Measurements from ENCODE around the gene RUVBL2. TPM values are rescaled to one million over a fixed set of nuclear protein-coding genes. Genes with fewer than 3 reads are reported as not detected.

Gene RUVBL2
- total RNA-seq, 2 donors from 2014 or later, result 54.1 to 151 TPM

DNA sequence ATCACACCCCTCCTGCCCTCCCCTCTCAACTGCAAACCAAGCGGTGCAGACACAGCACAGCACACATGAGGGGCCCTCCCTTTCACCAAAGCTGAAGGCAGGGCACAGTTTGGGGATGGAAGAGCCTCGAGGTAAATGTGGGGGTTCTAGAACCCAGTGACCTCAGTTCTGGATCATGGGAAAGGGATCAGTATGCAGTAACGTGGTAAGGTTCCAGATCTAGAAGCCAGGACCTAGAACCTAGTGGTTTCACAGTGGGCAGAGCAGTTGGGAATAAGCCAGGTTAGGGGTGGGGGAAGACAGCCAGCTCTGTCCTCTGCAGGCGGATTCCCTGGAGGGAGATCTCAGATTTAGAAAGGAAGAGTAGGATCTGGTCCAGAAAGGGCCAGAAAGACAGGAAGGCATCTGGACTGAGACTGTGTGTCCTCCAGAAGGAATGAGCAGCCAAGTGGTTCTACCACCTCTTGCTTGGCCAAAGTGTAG lies 25.5 kb upstream of the RUVBL2 start:
- H3K27ac ChIP-seq, result peak overlapping the region; percentile 76
- TF ChIP-seq, protein P1, sequence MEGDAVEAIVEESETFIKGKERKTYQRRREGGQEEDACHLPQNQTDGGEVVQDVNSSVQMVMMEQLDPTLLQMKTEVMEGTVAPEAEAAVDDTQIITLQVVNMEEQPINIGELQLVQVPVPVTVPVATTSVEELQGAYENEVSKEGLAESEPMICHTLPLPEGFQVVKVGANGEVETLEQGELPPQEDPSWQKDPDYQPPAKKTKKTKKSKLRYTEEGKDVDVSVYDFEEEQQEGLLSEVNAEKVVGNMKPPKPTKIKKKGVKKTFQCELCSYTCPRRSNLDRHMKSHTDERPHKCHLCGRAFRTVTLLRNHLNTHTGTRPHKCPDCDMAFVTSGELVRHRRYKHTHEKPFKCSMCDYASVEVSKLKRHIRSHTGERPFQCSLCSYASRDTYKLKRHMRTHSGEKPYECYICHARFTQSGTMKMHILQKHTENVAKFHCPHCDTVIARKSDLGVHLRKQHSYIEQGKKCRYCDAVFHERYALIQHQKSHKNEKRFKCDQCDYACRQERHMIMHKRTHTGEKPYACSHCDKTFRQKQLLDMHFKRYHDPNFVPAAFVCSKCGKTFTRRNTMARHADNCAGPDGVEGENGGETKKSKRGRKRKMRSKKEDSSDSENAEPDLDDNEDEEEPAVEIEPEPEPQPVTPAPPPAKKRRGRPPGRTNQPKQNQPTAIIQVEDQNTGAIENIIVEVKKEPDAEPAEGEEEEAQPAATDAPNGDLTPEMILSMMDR (IDR thresholded peaks at IDR 0.05), result no peak
- H3K27me3 ChIP-seq, result no peaks in the 10 kb centered on the region
- DNase-seq, result no peak
- intact Hi-C loops (cut with DNase I), result loop anchor here (5.0 to 10.0 kb wide), 2 partner anchors 93 to 171 kb away; partner anchors contain the start of gene PPP1R15A
- H3K4me1 ChIP-seq, result no peaks in the 10 kb centered on the region
- no peak overlapping the region for H3K9ac ChIP-seq (ENCODE audit: low read depth in 2 of 2, low read length in 2 of 2)
- H3K36me3 ChIP-seq, result no peaks in the 10 kb centered on the region
- no peak overlapping the region for H3K4me3 ChIP-seq
- H3K9me3 ChIP-seq, result no peaks in the 10 kb centered on the region

DNA sequence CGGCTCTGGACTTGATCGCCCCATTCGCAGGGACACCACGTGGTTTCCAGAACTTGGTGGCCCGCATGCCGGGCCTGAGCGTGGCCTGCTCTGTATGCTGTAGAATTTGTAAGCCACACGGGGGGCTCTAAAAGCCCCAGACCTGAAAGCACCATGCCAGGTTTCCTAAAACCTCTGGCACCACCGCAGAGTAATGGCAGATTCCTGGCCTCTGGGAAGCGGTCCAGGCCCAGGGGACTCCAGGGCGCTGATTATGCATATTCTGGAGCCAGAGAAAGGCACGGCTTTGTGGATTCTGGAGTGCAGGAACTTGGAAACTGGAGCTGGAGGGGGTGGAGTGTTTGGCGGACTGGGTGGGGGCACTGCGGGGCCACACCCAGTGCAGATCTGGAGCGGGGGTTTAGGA lies 24.9 kb upstream of the RUVBL2 start:
- H3K9ac ChIP-seq (ENCODE audit: low read depth in 2 of 2, low read length in 2 of 2), result no peak overlapping the region
- H3K27me3 ChIP-seq, result no peaks in the 10 kb centered on the region
- DNase-seq, result no peak
- TF ChIP-seq, protein P1 (IDR thresholded peaks at IDR 0.05), result no peak
- no peaks in the 10 kb centered on the region for H3K4me1 ChIP-seq
- no peak overlapping the region for H3K27ac ChIP-seq
- H3K4me3 ChIP-seq, result no peak overlapping the region
- no peaks in the 10 kb centered on the region for H3K9me3 ChIP-seq
- intact Hi-C loops (cut with DNase I), result loop anchor here (5.0 to 10.0 kb wide), 2 partner anchors 94 to 172 kb away; partner anchors contain the start of gene PPP1R15A
- no peaks in the 10 kb centered on the region for H3K36me3 ChIP-seq

DNA sequence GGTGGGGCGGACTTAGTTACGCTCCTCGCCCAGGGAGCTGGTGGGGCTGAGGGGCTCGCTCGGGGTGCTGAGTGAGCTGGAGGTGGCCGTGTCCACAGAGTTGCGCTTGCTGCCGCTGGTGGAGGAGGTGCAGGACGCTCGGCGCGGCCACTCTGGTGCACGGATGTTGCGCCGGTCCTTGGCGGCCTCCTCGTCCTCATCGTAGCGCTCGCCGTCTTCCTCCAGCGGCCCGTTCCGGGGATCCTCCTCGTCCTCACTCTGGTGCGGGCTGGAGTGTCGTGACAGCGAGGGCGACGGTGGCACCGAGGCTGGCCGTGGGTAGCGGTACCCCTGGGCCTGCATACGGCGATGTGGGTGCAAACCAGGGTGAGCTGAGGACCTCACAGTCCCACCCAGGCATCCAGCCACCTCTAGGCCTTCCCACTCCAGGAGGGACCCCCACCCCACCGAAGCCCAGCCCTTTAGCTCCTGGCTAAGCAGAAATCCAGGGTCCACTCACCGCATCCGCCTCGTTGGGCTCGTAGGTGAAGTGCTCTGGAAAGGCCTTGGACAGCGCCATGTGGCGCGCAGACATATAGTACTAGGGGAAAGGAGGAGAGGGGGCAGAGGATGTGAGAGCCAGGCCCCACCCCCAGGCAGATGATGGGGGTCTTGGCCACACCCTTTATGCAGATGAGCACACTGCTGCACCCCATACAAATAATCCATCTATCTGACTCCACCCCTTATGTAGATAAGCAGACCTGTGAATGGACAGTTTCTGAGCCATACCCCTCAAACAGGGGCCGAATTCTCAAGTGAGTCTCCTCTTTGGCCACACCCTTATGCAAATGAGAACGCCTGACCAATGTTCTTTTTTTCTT lies 24.2 kb upstream of the RUVBL2 start:
- H3K9ac ChIP-seq (ENCODE audit: low read depth in 2 of 2, low read length in 2 of 2), result no peak overlapping the region
- intact Hi-C loops (cut with DNase I), result loop anchor here (2.0 to 10.0 kb wide), 3 partner anchors 95 to 172 kb away; partner anchors contain the start of gene PPP1R15A
- H3K27ac ChIP-seq, result no peak overlapping the region
- no peak overlapping the region for H3K4me3 ChIP-seq
- no peak for DNase-seq
- H3K9me3 ChIP-seq, result no peaks in the 10 kb centered on the region
- H3K36me3 ChIP-seq, result no peaks in the 10 kb centered on the region
- H3K27me3 ChIP-seq, result no peaks in the 10 kb centered on the region
- H3K4me1 ChIP-seq, result no peaks in the 10 kb centered on the region
- TF ChIP-seq, protein P1 (IDR thresholded peaks at IDR 0.05), result no peak

DNA sequence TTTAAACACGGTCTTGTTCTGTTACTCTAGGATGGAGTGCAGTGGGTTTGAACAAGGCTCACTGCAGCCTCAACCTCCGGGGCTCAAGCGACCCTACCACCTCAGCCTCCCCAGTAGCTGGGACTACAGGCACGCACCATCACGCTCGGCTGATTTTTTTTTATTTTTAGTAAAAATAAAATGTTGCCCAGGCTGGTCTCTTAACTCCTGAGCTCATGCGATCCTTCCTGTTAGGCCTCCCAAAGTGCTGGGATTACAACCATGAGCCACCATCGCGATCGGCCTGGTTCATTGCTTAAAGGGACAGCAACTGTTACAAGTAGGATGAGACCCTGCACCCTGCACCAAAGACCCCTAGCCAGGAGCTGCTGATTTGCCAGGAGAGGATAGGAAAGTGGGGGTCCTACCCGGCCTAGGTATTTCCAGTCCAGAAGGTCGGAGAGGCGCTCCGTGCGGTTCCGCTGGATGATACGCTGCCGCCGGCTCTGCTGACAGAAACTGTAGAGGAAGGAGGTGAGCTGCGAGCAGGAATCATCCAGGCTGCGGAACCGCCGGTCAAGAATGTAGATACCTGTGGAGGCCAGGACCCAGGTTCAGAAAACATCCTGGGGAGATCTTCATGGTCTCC lies 23.4 kb upstream of the RUVBL2 start:
- H3K27ac ChIP-seq, result no peak overlapping the region
- intact Hi-C loops (cut with DNase I), result loop anchor here (2.0 kb wide), 1 partner anchor 127 kb away; no protein-coding TSS in a partner anchor
- H3K27me3 ChIP-seq, result no peaks in the 10 kb centered on the region

DNA sequence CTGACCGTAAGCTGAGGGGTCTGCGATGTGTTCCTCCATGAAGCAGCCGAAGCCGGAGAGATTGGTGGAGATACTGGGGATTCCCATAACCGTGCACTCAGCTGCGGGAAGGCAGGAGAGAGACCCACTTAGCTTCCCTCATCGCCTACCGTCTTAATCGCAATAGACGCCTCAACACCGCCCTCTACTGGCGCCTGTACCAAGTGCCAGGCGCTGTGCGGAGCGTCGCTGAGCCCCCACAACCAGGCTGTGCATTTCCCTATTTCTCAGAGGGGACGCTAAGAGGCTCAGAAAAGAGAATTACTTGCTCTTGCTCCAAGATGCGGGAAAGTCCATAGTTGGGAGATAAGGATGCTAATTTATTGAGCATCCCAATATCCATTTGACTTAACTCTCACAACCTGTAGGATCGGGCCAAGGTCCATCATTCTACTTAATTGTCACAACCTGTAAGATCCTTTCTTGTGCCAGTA lies 22.7 kb upstream of the RUVBL2 start:
- Histone ChIP-seq H3K27me3 (no peaks in the 10 kb centered on the region), H3K4me3 (no peak overlapping the region), H3K9ac (ENCODE audit: low read depth in 2 of 2, low read length in 2 of 2) (peak overlapping the region in 1 of 2 donors; percentile 15), H3K9me3 (no peaks in the 10 kb centered on the region), H3K27ac (no peak overlapping the region), H3K36me3 (no peaks in the 10 kb centered on the region), H3K4me1 (no peaks in the 10 kb centered on the region)
- intact Hi-C loops (cut with DNase I), result loop anchor here (2.0 kb wide), 1 partner anchor 128 kb away; no protein-coding TSS in a partner anchor
- TF ChIP-seq, protein P1 (IDR thresholded peaks at IDR 0.05), result peak; percentile 96
- DNase-seq, result peak; percentile 81

More for the DNA sequence above, 23.4 kb upstream of the RUVBL2 start:
- H3K4me1 ChIP-seq, result no peaks in the 10 kb centered on the region
- no peaks in the 10 kb centered on the region for H3K9me3 ChIP-seq
- H3K36me3 ChIP-seq, result no peaks in the 10 kb centered on the region
- no peak overlapping the region for H3K9ac ChIP-seq (ENCODE audit: low read depth in 2 of 2, low read length in 2 of 2)
- H3K4me3 ChIP-seq, result no peak overlapping the region
- TF ChIP-seq, protein P1 (IDR thresholded peaks at IDR 0.05), result no peak
- no peak for DNase-seq

Data from colonic mucosa (tissue), 4 donors.